HEK293 (cell line): Measurements from ENCODE around the gene TRIM65.

Source experiments
- EGR2 ChIP-seq: fragments of 450-650 bp; formaldehyde crosslinking; IDR thresholded peaks from 2 replicates; pipeline ENCODE4 v1.5.1; 2016; ENCODE audit warnings: low read depth, missing biosample characterization, missing genetic modification characterization
- GLI2 ChIP-seq: fragments of 450-650 bp; formaldehyde crosslinking; IDR thresholded peaks from 2 replicates; pipeline ENCODE4; 2017; ENCODE audit warnings: missing biosample characterization, missing genetic modification characterization, low read depth, borderline replicate concordance
- GLI4 ChIP-seq: fragments of 450-650 bp; formaldehyde crosslinking; IDR thresholded peaks from 2 replicates; pipeline ENCODE4 v1.5.1; 2016; ENCODE audit warnings: missing biosample characterization, missing genetic modification characterization
- KLF9 ChIP-seq: fragments of 450-650 bp; formaldehyde crosslinking; IDR thresholded peaks from 2 replicates; pipeline ENCODE4 v1.5.1; 2016; ENCODE audit warnings: missing biosample characterization, missing genetic modification characterization, low read depth
- SALL2 ChIP-seq: fragments of 450-650 bp; formaldehyde crosslinking; IDR thresholded peaks from 2 replicates; pipeline ENCODE4 v1.5.0; 2017; ENCODE audit warnings: missing biosample characterization, mild to moderate bottlenecking, missing genetic modification characterization, borderline replicate concordance
- SETDB1 ChIP-seq: IDR thresholded peaks from one replicate; pipeline ENCODE4 v1.6.1; 2017; ENCODE audit warnings: mild to moderate bottlenecking, low read length, moderate library complexity, mixed read lengths; ENCODE audit not compliant: insufficient read length
- SP3 ChIP-seq: fragments of 450-650 bp; formaldehyde crosslinking; IDR thresholded peaks from 2 replicates; pipeline ENCODE4 v1.5.1; 2016; ENCODE audit warnings: missing biosample characterization, missing genetic modification characterization
- SP7 ChIP-seq: fragments of 450-650 bp; formaldehyde crosslinking; IDR thresholded peaks from 2 replicates; pipeline ENCODE4 v1.5.1; 2016; ENCODE audit warnings: missing biosample characterization, missing genetic modification characterization
- WT1 ChIP-seq: fragments of 450-650 bp; formaldehyde crosslinking; IDR thresholded peaks from 2 replicates; pipeline ENCODE4 v1.5.1; 2016; ENCODE audit warnings: missing biosample characterization, missing genetic modification characterization
- YY2 ChIP-seq: fragments of 450-650 bp; formaldehyde crosslinking; IDR thresholded peaks from 2 replicates; pipeline ENCODE4 v1.5.1; 2016; ENCODE audit warnings: missing biosample characterization, missing genetic modification characterization
- ZBTB20 ChIP-seq: fragments of 450-650 bp; formaldehyde crosslinking; IDR thresholded peaks from 2 replicates; pipeline ENCODE4 v1.5.1; 2016; ENCODE audit warnings: missing biosample characterization, missing genetic modification characterization
- ZBTB8A ChIP-seq: fragments of 450-650 bp; formaldehyde crosslinking; IDR thresholded peaks from 2 replicates; pipeline ENCODE4 v1.5.1; 2016; ENCODE audit warnings: missing biosample characterization, missing genetic modification characterization
- ZEB2 ChIP-seq: fragments of 450-650 bp; formaldehyde crosslinking; IDR thresholded peaks from 2 replicates; pipeline ENCODE4 v1.5.1; 2016; ENCODE audit warnings: missing biosample characterization, missing genetic modification characterization
- ZFP69B ChIP-seq: fragments of 450-650 bp; formaldehyde crosslinking; IDR thresholded peaks from 2 replicates; pipeline ENCODE4 v1.5.1; 2016; ENCODE audit warnings: missing biosample characterization, missing genetic modification characterization
- ZIC2 ChIP-seq: fragments of 450-650 bp; formaldehyde crosslinking; IDR thresholded peaks from 2 replicates; pipeline ENCODE4 v1.5.1; 2016; ENCODE audit warnings: missing biosample characterization, missing genetic modification characterization
- ZNF223 ChIP-seq: fragments of 450-650 bp; formaldehyde crosslinking; IDR thresholded peaks from 2 replicates; pipeline ENCODE4 v1.5.1; 2016; ENCODE audit warnings: missing biosample characterization, missing genetic modification characterization
- ZNF239 ChIP-seq: fragments of 450-650 bp; formaldehyde crosslinking; IDR thresholded peaks from 2 replicates; pipeline ENCODE4 v1.5.1; 2016; ENCODE audit warnings: missing biosample characterization, missing genetic modification characterization
- ZNF274 ChIP-seq, 2 experiments: fragments of 200-500 bp in 1 of 2; fragments of 450-650 bp in 1 of 2; sonication (Bioruptor generic) in 1 of 2; formaldehyde crosslinking in 1 of 2; IDR thresholded peaks; 2 replicates each; pipeline versions ENCODE4 v1.5.1 to v1.6.1; 2014 to 2016; ENCODE audit warnings: borderline replicate concordance in 1 of 2, inconsistent platforms in 1 of 2, low read length in 1 of 2, missing biosample characterization in 1 of 2, missing genetic modification characterization in 1 of 2
- ZNF324 ChIP-seq: fragments of 450-650 bp; formaldehyde crosslinking; IDR thresholded peaks from 2 replicates; pipeline ENCODE4 v1.5.1; 2016; ENCODE audit warnings: missing biosample characterization, missing genetic modification characterization
- ZNF341 ChIP-seq: fragments of 450-650 bp; formaldehyde crosslinking; IDR thresholded peaks from 2 replicates; pipeline ENCODE4; 2016; ENCODE audit warnings: low read depth, missing biosample characterization, missing genetic modification characterization
- ZNF366 ChIP-seq: fragments of 450-650 bp; formaldehyde crosslinking; conservative IDR thresholded peaks from 2 replicates; pipeline ENCODE4 v1.5.1; 2016; ENCODE audit warnings: missing biosample characterization, missing genetic modification characterization
- ZNF423 ChIP-seq: fragments of 450-650 bp; formaldehyde crosslinking; IDR thresholded peaks from 2 replicates; pipeline ENCODE4 v1.5.1; 2016; ENCODE audit warnings: missing biosample characterization, missing genetic modification characterization
- ZNF629 ChIP-seq: fragments of 450-650 bp; formaldehyde crosslinking; IDR thresholded peaks from 2 replicates; pipeline ENCODE4 v1.5.1; 2017; ENCODE audit warnings: missing biosample characterization, missing genetic modification characterization
- ZNF654 ChIP-seq: fragments of 450-650 bp; formaldehyde crosslinking; IDR thresholded peaks from 2 replicates; pipeline ENCODE4 v1.5.1; 2016; ENCODE audit warnings: low read depth, missing biosample characterization, missing genetic modification characterization
- ZNF843 ChIP-seq: fragments of 450-650 bp; formaldehyde crosslinking; IDR thresholded peaks from 2 replicates; pipeline ENCODE4 v1.5.1; 2016; ENCODE audit warnings: missing biosample characterization, missing genetic modification characterization
- ZSCAN23 ChIP-seq: fragments of 450-650 bp; formaldehyde crosslinking; IDR thresholded peaks from 2 replicates; pipeline ENCODE4 v1.5.1; 2016; ENCODE audit warnings: missing biosample characterization, missing genetic modification characterization
- ZXDB ChIP-seq: fragments of 450-650 bp; formaldehyde crosslinking; IDR thresholded peaks from 2 replicates; pipeline ENCODE4 v1.5.1; 2016; ENCODE audit warnings: missing biosample characterization, missing genetic modification characterization
- TF ChIP-seq, protein P1 (sequence below): fragments of 450-650 bp; formaldehyde crosslinking; IDR thresholded peaks from 2 replicates; pipeline ENCODE4 v1.5.0; 2017; ENCODE audit warnings: missing biosample characterization, missing genetic modification characterization, borderline replicate concordance
- TF ChIP-seq, protein P2 (sequence below): fragments of 450-650 bp; IDR thresholded peaks from 2 replicates; pipeline ENCODE4 v1.5.1; 2018; ENCODE audit warnings: missing biosample characterization, mild to moderate bottlenecking, missing genetic modification characterization
- TF ChIP-seq, protein P3 (sequence below): fragments of 450-650 bp; formaldehyde crosslinking; IDR thresholded peaks from 2 replicates; pipeline ENCODE4 v1.5.1; 2016; ENCODE audit warnings: missing biosample characterization, missing genetic modification characterization
- TF ChIP-seq, protein P4 (sequence below): fragments of 450-650 bp; formaldehyde crosslinking; optimal IDR thresholded peaks from 2 replicates; pipeline ENCODE3; 2016; ENCODE audit warnings: missing biosample characterization, mild to moderate bottlenecking, missing genetic modification characterization
- TF ChIP-seq, protein P5 (sequence below): fragments of 450-650 bp; formaldehyde crosslinking; IDR thresholded peaks from 2 replicates; pipeline ENCODE4 v1.5.1; 2016; ENCODE audit warnings: missing biosample characterization, missing genetic modification characterization

TRIM65 gene

DNA sequence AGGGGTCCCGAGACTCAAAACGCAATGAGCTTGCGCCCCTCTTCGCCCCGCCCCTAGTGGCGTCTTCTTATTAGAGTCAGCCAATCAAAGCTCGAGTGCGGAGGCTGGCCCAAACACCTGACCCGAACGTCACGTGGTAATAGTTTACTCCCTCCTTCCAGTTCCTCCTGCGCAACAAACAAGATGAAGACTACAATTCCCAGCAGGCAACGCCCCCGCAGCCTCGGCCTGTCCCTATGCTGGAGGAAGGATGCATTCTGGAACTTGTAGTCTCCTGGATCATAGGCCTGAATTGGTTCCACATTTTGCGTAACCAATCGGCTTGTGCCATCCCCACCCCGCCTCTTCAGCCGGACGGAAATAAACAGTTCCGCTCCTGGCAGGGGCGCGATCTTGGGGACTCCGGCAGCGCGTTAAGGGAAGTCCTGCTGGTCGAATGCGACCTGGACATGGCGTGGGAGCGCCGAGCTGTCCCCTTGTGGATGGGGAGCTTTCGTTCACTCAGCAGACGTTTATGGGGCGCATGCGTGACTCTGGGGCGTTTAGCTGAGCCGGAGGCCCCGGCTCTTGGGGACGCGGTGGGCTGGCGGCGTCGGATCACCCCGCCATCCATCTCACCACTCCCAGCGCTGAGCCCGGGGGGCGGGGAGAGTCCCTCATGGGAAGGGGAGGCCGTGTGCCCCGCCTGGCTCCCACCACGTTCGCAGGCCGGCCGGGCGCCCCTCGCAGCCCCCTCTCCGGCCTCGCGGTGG is 41.3 kb downstream of the TRIM65 start, which contains the start of gene WBP2 (continued):
- TF ChIP-seq ZNF843, result peak; percentile 72; the same call in 1 of the 2 replicates
- no peak for TF ChIP-seq GLI2 (tag by site-specific recombination)
- TF ChIP-seq ZNF223 (tag by site-specific recombination), result 0 out of 2 replicates have a peak, but pooled peaks have one; percentile 9
- TF ChIP-seq SALL2 (tag by site-specific recombination), result no peak
- peak; percentile 64 for TF ChIP-seq ZNF324 (tag by site-specific recombination)
- peak; percentile 77 for TF ChIP-seq EGR2 (tag by site-specific recombination)
- TF ChIP-seq WT1 (tag by site-specific recombination), result peak; percentile 81
- TF ChIP-seq ZNF274 (IDR thresholded peaks at IDR 0.05; ENCODE audit: low read length), result no peak
- TF ChIP-seq ZNF274 (tag by site-specific recombination; IDR thresholded peaks at IDR 0.05; ENCODE audit: borderline replicate concordance), result no peak
- peak; percentile 71 for TF ChIP-seq ZEB2 (tag by site-specific recombination)
- TF ChIP-seq KLF9 (tag by site-specific recombination), result peak; percentile 49
- TF ChIP-seq, protein P1, sequence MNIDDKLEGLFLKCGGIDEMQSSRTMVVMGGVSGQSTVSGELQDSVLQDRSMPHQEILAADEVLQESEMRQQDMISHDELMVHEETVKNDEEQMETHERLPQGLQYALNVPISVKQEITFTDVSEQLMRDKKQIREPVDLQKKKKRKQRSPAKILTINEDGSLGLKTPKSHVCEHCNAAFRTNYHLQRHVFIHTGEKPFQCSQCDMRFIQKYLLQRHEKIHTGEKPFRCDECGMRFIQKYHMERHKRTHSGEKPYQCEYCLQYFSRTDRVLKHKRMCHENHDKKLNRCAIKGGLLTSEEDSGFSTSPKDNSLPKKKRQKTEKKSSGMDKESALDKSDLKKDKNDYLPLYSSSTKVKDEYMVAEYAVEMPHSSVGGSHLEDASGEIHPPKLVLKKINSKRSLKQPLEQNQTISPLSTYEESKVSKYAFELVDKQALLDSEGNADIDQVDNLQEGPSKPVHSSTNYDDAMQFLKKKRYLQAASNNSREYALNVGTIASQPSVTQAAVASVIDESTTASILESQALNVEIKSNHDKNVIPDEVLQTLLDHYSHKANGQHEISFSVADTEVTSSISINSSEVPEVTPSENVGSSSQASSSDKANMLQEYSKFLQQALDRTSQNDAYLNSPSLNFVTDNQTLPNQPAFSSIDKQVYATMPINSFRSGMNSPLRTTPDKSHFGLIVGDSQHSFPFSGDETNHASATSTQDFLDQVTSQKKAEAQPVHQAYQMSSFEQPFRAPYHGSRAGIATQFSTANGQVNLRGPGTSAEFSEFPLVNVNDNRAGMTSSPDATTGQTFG (tag by site-specific recombination), result no peak
- TF ChIP-seq, protein P2, sequence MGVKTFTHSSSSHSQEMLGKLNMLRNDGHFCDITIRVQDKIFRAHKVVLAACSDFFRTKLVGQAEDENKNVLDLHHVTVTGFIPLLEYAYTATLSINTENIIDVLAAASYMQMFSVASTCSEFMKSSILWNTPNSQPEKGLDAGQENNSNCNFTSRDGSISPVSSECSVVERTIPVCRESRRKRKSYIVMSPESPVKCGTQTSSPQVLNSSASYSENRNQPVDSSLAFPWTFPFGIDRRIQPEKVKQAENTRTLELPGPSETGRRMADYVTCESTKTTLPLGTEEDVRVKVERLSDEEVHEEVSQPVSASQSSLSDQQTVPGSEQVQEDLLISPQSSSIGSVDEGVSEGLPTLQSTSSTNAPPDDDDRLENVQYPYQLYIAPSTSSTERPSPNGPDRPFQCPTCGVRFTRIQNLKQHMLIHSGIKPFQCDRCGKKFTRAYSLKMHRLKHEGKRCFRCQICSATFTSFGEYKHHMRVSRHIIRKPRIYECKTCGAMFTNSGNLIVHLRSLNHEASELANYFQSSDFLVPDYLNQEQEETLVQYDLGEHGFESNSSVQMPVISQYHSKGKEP (tag by site-specific recombination), result no peak
- TF ChIP-seq SP7 (tag by site-specific recombination), result peak; percentile 76; the same call in 1 of the 2 replicates
- peak; percentile 64 for TF ChIP-seq YY2
- no peak for TF ChIP-seq SETDB1
- peak; percentile 80 for TF ChIP-seq ZBTB8A (tag by site-specific recombination)
- no peak for TF ChIP-seq ZNF654 (tag by site-specific recombination)
- peak; percentile 99 for TF ChIP-seq ZNF366
- peak; percentile 65 for TF ChIP-seq ZNF629
- TF ChIP-seq ZNF341 (tag by site-specific recombination), result peak; percentile 20; the same call in 1 of the 2 replicates
- TF ChIP-seq, protein P3, sequence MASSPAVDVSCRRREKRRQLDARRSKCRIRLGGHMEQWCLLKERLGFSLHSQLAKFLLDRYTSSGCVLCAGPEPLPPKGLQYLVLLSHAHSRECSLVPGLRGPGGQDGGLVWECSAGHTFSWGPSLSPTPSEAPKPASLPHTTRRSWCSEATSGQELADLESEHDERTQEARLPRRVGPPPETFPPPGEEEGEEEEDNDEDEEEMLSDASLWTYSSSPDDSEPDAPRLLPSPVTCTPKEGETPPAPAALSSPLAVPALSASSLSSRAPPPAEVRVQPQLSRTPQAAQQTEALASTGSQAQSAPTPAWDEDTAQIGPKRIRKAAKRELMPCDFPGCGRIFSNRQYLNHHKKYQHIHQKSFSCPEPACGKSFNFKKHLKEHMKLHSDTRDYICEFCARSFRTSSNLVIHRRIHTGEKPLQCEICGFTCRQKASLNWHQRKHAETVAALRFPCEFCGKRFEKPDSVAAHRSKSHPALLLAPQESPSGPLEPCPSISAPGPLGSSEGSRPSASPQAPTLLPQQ, result peak; percentile 71; the same call in 1 of the 2 replicates
- TF ChIP-seq ZSCAN23 (tag by site-specific recombination), result 0 out of 2 replicates have a peak, but pooled peaks have one; percentile 21
- peak; percentile 85 for TF ChIP-seq ZIC2 (tag by site-specific recombination)
- TF ChIP-seq, protein P4, sequence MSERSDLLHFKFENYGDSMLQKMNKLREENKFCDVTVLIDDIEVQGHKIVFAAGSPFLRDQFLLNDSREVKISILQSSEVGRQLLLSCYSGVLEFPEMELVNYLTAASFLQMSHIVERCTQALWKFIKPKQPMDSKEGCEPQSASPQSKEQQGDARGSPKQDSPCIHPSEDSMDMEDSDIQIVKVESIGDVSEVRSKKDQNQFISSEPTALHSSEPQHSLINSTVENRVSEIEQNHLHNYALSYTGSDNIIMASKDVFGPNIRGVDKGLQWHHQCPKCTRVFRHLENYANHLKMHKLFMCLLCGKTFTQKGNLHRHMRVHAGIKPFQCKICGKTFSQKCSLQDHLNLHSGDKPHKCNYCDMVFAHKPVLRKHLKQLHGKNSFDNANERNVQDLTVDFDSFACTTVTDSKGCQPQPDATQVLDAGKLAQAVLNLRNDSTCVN, result peak; percentile 67
- TF ChIP-seq, protein P5, sequence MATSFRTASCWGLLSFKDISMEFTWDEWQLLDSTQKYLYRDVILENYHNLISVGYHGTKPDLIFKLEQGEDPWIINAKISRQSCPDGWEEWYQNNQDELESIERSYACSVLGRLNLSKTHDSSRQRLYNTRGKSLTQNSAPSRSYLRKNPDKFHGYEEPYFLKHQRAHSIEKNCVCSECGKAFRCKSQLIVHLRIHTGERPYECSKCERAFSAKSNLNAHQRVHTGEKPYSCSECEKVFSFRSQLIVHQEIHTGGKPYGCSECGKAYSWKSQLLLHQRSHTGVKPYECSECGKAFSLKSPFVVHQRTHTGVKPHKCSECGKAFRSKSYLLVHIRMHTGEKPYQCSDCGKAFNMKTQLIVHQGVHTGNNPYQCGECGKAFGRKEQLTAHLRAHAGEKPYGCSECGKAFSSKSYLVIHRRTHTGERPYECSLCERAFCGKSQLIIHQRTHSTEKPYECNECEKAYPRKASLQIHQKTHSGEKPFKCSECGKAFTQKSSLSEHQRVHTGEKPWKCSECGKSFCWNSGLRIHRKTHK, result no peak
- TF ChIP-seq ZXDB (tag by site-specific recombination), result peak; percentile 99
- peak; percentile 82 for TF ChIP-seq ZBTB20 (tag by site-specific recombination)
- 0 out of 2 replicates have a peak, but pooled peaks have one; percentile 20 for TF ChIP-seq GLI4
- peak; percentile 97 for TF ChIP-seq SP3 (tag by site-specific recombination)
- 0 out of 2 replicates have a peak, but pooled peaks have one; percentile 24 for TF ChIP-seq ZNF239
- peak; percentile 65; the same call in 1 of the 2 replicates for TF ChIP-seq ZFP69B (tag by site-specific recombination)
- peak; percentile 61; the same call in 1 of the 2 replicates for TF ChIP-seq ZNF423 (tag by site-specific recombination)
